HepG2 (cell line): ENCODE data around the gene ESPN. TPM values are rescaled to one million over a fixed set of nuclear protein-coding genes. Genes with fewer than 3 reads are reported as not detected.

ENCODE experiments used
- ATAC-seq: fragments of 200-7000 bp; cut with Tn5 transposase; 3 replicates; pipeline ENCODE4 v1.9.1; 2020; ENCODE audit warnings: mild to moderate bottlenecking, moderate library complexity
- BruUV-seq: library from RNA; stranded (reverse); fragments of 400-500 nt; replicated peaks from 2 replicates; lab custom pipeline; 2021; lab: Mats Ljungman, UMichigan
- CTCF ChIA-PET: fragments of 300-600 bp; formaldehyde crosslinking; extraction: SDS; loops from one replicate; lab custom pipeline; 2021; ENCODE audit warnings: low total read pairs, inconsistent platforms, low intra/inter-chr PET ratio; lab: Yijun Ruan, JAX
- POLR2A ChIA-PET: fragments of 350-600 bp; sonication (Branson Sonifier 250); formaldehyde crosslinking; loops from one replicate; lab custom pipeline; 2020; ENCODE audit warnings: antibody characterized with exemption, inconsistent platforms; lab: Yijun Ruan, JAX
- DNase-seq: peaks from one replicate; pipeline ENCODE4 v3.0.0-alpha.2; 2015; ENCODE audit warnings: low spot score
- FAIRE-seq: peaks from 3 replicates; lab custom pipeline; 2011; peaks lifted over from hg19 to GRCh38; lab: Jason Lieb, UNC
- H2AFZ ChIP-seq: one replicate; pipeline ENCODE4 v1.6.1; 2011; ENCODE audit warnings: low read length, inconsistent platforms
- H3K27ac ChIP-seq: fragments of 300-600 bp; 3 replicates; pipeline ENCODE4 v1.8.0; 2011; ENCODE audit warnings: mixed run types, mild to moderate bottlenecking, mixed read lengths, low read length, inconsistent platforms; ENCODE audit not compliant: insufficient read depth; ENCODE audit errors: extremely low read length
- H3K27me3 ChIP-seq, 2 experiments: fragments of 200-600 bp in 1 of 2; 2 replicates in 1 of 2; 3 replicates in 1 of 2; pipeline versions ENCODE4 v1.6.0 to v1.8.0; 2011; ENCODE audit warnings: low read length in 2 of 2, mild to moderate bottlenecking in 2 of 2, moderate library complexity in 2 of 2, inconsistent platforms in 1 of 2; ENCODE audit not compliant: insufficient read depth in 2 of 2, control insufficient read depth in 1 of 2
- H3K36me3 ChIP-seq, 2 experiments: fragments of 200-600 bp in 1 of 2; replicated peaks in 1 of 2; 2 replicates in 1 of 2; 3 replicates in 1 of 2; pipeline versions ENCODE4 v1.5.1 to v1.8.0; 2011; ENCODE audit warnings: low read length in 2 of 2, inconsistent platforms in 1 of 2; ENCODE audit not compliant: insufficient read depth in 2 of 2, control insufficient read depth in 1 of 2
- H3K4me1 ChIP-seq: 2 replicates; pipeline ENCODE4 v1.5.1; 2012; ENCODE audit warnings: low read length, inconsistent platforms; ENCODE audit not compliant: insufficient read depth
- H3K4me2 ChIP-seq: 2 replicates; pipeline ENCODE4 v1.6.0; 2011; ENCODE audit warnings: low read depth, low read length, inconsistent platforms
- H3K4me3 ChIP-seq, 3 experiments: fragments of 200-600 bp in 1 of 3; sonication (generic), shearing (Covaris generic) in 1 of 3; replicated peaks in 1 of 3; 2 replicates each; pipeline ENCODE4 v1.5.1; 2011 to 2016; ENCODE audit warnings: low read length in 3 of 3, inconsistent platforms in 2 of 3, low read depth in 2 of 3, mild to moderate bottlenecking in 2 of 3, control low read depth in 1 of 3, mixed read lengths in 1 of 3; ENCODE audit not compliant: insufficient read depth in 1 of 3
- H3K79me2 ChIP-seq: one replicate; pipeline ENCODE4 v1.6.1; 2011; ENCODE audit warnings: low read length, inconsistent platforms; ENCODE audit not compliant: insufficient read depth
- H3K9ac ChIP-seq: 2 replicates; pipeline ENCODE4 v1.6.0; 2011; ENCODE audit warnings: mild to moderate bottlenecking, low read depth, low read length, inconsistent platforms; ENCODE audit not compliant: insufficient read depth
- H3K9me3 ChIP-seq: 2 replicates; pipeline ENCODE4 v1.5.1; 2012; ENCODE audit warnings: mild to moderate bottlenecking, low read length
- H4K20me1 ChIP-seq: 2 replicates; pipeline ENCODE4 v1.6.0; 2011; ENCODE audit warnings: inconsistent platforms, mild to moderate bottlenecking, low read length, moderate library complexity; ENCODE audit not compliant: insufficient read depth
- ARNTL ChIP-seq: sonication (generic); formaldehyde crosslinking; IDR thresholded peaks from 2 replicates; pipeline ENCODE4 v1.4.0; 2020; ENCODE audit warnings: mild to moderate bottlenecking, missing genetic modification reagents
- HHEX ChIP-seq: IDR thresholded peaks from 2 replicates; pipeline ENCODE4 v1.6.1; 2016; ENCODE audit warnings: control low read depth
- NFKB2 ChIP-seq: sonication (generic); formaldehyde crosslinking; IDR thresholded peaks from 2 replicates; pipeline ENCODE4 v1.4.0; 2020; ENCODE audit warnings: missing genetic modification reagents, borderline replicate concordance
- ZBTB21 ChIP-seq: sonication (generic); formaldehyde crosslinking; IDR thresholded peaks from 2 replicates; pipeline ENCODE4 v1.4.0; 2020; ENCODE audit warnings: missing genetic modification reagents
- ZNF556 ChIP-seq: sonication (generic); formaldehyde crosslinking; IDR thresholded peaks from 2 replicates; pipeline ENCODE4 v1.4.0; 2020; ENCODE audit warnings: mild to moderate bottlenecking, missing genetic modification reagents, borderline replicate concordance
- ZNF562 ChIP-seq: sonication (generic); formaldehyde crosslinking; IDR thresholded peaks from 2 replicates; pipeline ENCODE4 v1.8.0; 2022; ENCODE audit warnings: missing genetic modification reagents, borderline replicate concordance
- ZSCAN31 ChIP-seq: sonication (generic); formaldehyde crosslinking; IDR thresholded peaks from 2 replicates; pipeline ENCODE4 v1.5.0; 2020; ENCODE audit warnings: low read depth, mild to moderate bottlenecking, missing genetic modification reagents
- WGBS: methylation state at CpG from one replicate; pipeline ENCODE4 v1.1.6; 2017; ENCODE audit warnings: low lambda C conversion rate; 5-methylcytosine and 5-hydroxymethylcytosine counted together
- in situ Hi-C: cut with HindIII; loops from 2 replicates; pipeline ENCODE4 v1.10.0; 2017; ENCODE audit warnings: low pct_unique_long_range_greater_than_20kb; ENCODE audit not compliant: extremely low pct_ligation_motif_present
- intact Hi-C: fragments of 100-400 bp; cut with micrococcal nuclease; formaldehyde crosslinking; loops from one replicate; pipeline ENCODE4 v1.10.0; 2022; ENCODE audit not compliant: unreplicated experiment
- polyA plus RNA-seq, 8 experiments: library from polyadenylated mRNA; depleted of rRNA in 3 of 8; stranded (reverse) in 7 of 8; unstranded in 1 of 8; fragments of >200 nt; fragmentation: Illumina TruSeq in 4 of 8; extraction: Trizol in 4 of 8; gene quantifications; 2 replicates each; pipeline versions ENCODE4 v1.2.1 to v1.2.3, GENCODE V29; 2011 to 2016; ENCODE audit warnings: low read depth in 4 of 8, missing spikeins in 1 of 8, mixed read lengths in 1 of 8; ENCODE audit not compliant: insufficient read depth in 1 of 8
- total RNA-seq, 5 experiments: library from RNA; depleted of rRNA; stranded (reverse); fragments of >200 nt; fragmentation: Illumina TruSeq; extraction: Trizol; gene quantifications; 2 replicates each; pipeline ENCODE4 v1.2.3, GENCODE V29; 2016; ENCODE audit warnings: low read depth in 1 of 5
- TF ChIP-seq, protein P1 (sequence below): sonication (generic); formaldehyde crosslinking; conservative IDR thresholded peaks from 2 replicates; pipeline ENCODE4 v1.8.0; 2022; ENCODE audit warnings: low read depth, missing genetic modification reagents
- TF ChIP-seq, protein P2 (sequence below): sonication (generic); formaldehyde crosslinking; IDR thresholded peaks from 2 replicates; pipeline ENCODE4 v1.5.0; 2020; ENCODE audit warnings: mild to moderate bottlenecking, low read depth, missing genetic modification reagents, borderline replicate concordance
- TF ChIP-seq, protein P3 (sequence below): sonication (generic); formaldehyde crosslinking; IDR thresholded peaks from 2 replicates; pipeline ENCODE4 v1.4.0; 2020; ENCODE audit warnings: missing genetic modification reagents
- TF ChIP-seq, protein P4 (sequence below): sonication (generic); formaldehyde crosslinking; IDR thresholded peaks from 2 replicates; pipeline ENCODE4 v1.4.0; 2020; ENCODE audit warnings: missing genetic modification reagents, borderline replicate concordance

Gene ESPN
- total and polyA plus RNA-seq, 2 of the 13 experiments (the other 11 are each of a cell fraction or from before 2014, with no cell fraction given): 48.6 to 54.2 TPM

DNA sequence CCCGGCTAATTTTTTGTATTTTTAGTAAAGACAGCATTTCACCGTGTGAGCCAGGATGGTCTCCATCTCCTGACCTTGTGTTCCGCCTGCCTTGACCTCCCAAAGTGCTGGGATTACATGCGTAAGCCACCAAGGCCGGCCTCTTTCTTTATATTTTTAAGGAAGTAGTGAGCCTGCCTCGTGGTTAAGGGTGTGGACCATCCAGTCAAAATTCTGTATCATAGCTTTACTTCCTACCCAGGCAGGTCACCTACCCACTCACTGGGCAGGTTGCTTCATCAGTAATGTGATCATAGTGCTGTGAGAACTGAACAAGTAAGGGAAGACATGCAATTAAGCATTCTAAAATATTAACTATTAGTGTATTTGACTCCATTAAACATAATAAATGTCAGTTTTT lies 22.9 kb upstream of the ESPN start:
- BruUV-seq: no TSS peak
- Histone ChIP-seq H3K4me1 (peaks cover 15% of the 10 kb centered on the region), H3K27me3 (peaks cover 0 to 10% of the 10 kb centered on the region in 2 experiments; a peak in 2 of 5 replicates), H3K36me3 (no peaks in the 10 kb centered on the region), H3K9ac (no peak overlapping the region), H3K9me3 (no peaks in the 10 kb centered on the region), H4K20me1 (no peaks in the 10 kb centered on the region), H3K4me2 (no peak overlapping the region), H3K79me2 (no peaks in the 10 kb centered on the region), H3K27ac (no peak overlapping the region), H2AFZ (no peak overlapping the region), H3K4me3 (no peak overlapping the region)
- in situ Hi-C loops (loop anchor here (5.0 kb wide), 1 partner anchor 49 kb away; no protein-coding TSS in a partner anchor), intact Hi-C loops (no loop called here)
- no peak for DNase-seq
- ATAC-seq: no peak
- POLR2A ChIA-PET: interaction anchor here (1.2 to 2.4 kb wide), 2 partner anchors 8 to 10 kb away, joined by 5 to 10 read pairs; partner anchors contain the start of gene ACOT7
- CTCF ChIA-PET: no interaction called here
- no peak for FAIRE-seq
- 17% methylated on average over 6 of the region's 6 CpGs for WGBS
- TF ChIP-seq ARNTL (CRISPR knock-in tag) (no peak), HHEX (CRISPR knock-in tag) (no peak), ZNF562 (CRISPR knock-in tag) (no peak), ZNF556 (CRISPR knock-in tag) (no peak), NFKB2 (CRISPR knock-in tag) (no peak), ZBTB21 (no peak), ZSCAN31 (CRISPR knock-in tag) (no peak)
- TF ChIP-seq, protein P1, sequence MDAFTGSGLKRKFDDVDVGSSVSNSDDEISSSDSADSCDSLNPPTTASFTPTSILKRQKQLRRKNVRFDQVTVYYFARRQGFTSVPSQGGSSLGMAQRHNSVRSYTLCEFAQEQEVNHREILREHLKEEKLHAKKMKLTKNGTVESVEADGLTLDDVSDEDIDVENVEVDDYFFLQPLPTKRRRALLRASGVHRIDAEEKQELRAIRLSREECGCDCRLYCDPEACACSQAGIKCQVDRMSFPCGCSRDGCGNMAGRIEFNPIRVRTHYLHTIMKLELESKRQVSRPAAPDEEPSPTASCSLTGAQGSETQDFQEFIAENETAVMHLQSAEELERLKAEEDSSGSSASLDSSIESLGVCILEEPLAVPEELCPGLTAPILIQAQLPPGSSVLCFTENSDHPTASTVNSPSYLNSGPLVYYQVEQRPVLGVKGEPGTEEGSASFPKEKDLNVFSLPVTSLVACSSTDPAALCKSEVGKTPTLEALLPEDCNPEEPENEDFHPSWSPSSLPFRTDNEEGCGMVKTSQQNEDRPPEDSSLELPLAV (CRISPR knock-in tag): no peak
- TF ChIP-seq, protein P2, sequence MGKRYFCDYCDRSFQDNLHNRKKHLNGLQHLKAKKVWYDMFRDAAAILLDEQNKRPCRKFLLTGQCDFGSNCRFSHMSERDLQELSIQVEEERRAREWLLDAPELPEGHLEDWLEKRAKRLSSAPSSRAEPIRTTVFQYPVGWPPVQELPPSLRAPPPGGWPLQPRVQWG (CRISPR knock-in tag): no peak
- TF ChIP-seq, protein P3, sequence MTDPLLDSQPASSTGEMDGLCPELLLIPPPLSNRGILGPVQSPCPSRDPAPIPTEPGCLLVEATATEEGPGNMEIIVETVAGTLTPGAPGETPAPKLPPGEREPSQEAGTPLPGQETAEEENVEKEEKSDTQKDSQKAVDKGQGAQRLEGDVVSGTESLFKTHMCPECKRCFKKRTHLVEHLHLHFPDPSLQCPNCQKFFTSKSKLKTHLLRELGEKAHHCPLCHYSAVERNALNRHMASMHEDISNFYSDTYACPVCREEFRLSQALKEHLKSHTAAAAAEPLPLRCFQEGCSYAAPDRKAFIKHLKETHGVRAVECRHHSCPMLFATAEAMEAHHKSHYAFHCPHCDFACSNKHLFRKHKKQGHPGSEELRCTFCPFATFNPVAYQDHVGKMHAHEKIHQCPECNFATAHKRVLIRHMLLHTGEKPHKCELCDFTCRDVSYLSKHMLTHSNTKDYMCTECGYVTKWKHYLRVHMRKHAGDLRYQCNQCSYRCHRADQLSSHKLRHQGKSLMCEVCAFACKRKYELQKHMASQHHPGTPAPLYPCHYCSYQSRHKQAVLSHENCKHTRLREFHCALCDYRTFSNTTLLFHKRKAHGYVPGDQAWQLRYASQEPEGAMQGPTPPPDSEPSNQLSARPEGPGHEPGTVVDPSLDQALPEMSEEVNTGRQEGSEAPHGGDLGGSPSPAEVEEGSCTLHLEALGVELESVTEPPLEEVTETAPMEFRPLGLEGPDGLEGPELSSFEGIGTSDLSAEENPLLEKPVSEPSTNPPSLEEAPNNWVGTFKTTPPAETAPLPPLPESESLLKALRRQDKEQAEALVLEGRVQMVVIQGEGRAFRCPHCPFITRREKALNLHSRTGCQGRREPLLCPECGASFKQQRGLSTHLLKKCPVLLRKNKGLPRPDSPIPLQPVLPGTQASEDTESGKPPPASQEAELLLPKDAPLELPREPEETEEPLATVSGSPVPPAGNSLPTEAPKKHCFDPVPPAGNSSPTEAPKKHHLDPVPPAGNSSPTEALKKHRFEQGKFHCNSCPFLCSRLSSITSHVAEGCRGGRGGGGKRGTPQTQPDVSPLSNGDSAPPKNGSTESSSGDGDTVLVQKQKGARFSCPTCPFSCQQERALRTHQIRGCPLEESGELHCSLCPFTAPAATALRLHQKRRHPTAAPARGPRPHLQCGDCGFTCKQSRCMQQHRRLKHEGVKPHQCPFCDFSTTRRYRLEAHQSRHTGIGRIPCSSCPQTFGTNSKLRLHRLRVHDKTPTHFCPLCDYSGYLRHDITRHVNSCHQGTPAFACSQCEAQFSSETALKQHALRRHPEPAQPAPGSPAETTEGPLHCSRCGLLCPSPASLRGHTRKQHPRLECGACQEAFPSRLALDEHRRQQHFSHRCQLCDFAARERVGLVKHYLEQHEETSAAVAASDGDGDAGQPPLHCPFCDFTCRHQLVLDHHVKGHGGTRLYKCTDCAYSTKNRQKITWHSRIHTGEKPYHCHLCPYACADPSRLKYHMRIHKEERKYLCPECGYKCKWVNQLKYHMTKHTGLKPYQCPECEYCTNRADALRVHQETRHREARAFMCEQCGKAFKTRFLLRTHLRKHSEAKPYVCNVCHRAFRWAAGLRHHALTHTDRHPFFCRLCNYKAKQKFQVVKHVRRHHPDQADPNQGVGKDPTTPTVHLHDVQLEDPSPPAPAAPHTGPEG (CRISPR knock-in tag): no peak
- TF ChIP-seq, protein P4, sequence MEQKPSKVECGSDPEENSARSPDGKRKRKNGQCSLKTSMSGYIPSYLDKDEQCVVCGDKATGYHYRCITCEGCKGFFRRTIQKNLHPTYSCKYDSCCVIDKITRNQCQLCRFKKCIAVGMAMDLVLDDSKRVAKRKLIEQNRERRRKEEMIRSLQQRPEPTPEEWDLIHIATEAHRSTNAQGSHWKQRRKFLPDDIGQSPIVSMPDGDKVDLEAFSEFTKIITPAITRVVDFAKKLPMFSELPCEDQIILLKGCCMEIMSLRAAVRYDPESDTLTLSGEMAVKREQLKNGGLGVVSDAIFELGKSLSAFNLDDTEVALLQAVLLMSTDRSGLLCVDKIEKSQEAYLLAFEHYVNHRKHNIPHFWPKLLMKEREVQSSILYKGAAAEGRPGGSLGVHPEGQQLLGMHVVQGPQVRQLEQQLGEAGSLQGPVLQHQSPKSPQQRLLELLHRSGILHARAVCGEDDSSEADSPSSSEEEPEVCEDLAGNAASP (CRISPR knock-in tag): no peak
